ENCODE measurements around the gene SLC25A13.
"Not testable (repeated sequence)": the region's sequence is repeated elsewhere in the genome, so short reads cannot be mapped to it uniquely, and the experiment has no call there.

The SLC25A13 gene

DNA sequence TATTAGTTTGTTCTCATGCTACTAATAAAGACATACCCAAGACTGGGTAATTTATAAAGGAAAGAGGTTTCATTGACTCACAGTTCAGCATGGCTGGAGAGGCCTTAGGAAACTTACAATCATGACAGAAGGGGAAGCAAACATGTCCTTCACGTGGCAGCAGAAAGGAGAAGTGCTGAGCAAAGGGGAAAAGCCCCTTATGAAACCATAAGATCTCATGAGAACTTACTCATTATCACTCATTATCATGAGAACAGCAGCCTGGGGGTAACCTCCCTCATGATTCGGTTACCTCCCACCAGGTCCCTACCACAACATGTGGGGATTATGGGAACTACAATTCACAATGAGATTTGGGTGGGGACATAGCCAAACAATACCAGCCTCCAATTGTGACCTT, 4.9 kb upstream of the SLC25A13 start:
- H3K9ac ChIP-seq (ENCODE audit: low read length in 2 of 2); H3K36me3 ChIP-seq (ENCODE audit: control insufficient read depth in 2 of 2, insufficient read depth in 2 of 2, low read length in 2 of 2); H3K27me3 ChIP-seq (ENCODE audit: control insufficient read depth in 1 of 2, insufficient read depth in 2 of 2, low read length in 2 of 2); H3K4me1 ChIP-seq (ENCODE audit: control insufficient read depth, insufficient read depth, low read length); H3K27ac ChIP-seq (ENCODE audit: low read length); H3K4me3 ChIP-seq (ENCODE audit: low read length in 2 of 2); H3K9me3 ChIP-seq (ENCODE audit: control insufficient read depth in 2 of 2, low read length in 2 of 2): not testable (repeated sequence)

DNA sequence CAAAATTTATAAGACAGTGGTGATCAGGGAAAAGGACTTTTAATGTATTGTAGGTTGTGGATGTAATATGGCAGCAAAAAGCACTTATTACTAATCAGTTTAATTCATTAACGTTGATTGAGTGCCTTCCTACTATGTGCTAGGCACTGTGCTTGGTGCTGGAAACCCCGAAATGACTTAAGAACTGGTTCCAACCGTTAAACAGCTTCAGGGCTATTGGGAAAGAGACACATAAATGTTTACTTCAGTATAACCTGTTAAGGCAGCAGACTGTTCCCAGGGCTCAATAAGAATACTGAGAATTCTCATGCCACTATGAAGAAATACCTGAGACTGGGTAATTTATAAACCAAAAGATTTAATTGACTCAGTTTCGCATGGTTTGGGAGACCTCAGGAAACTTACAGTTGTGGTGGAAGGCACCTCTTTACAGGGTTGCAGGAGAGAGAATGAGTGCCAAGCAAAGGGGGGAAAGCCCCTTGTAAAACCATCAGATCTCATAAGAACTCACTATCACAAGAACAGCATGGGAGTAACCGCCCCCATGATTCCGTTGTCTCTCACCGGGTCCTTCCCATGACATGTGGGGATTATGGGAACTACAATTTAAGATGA, 1.1 kb upstream of the SLC25A13 start:
- Histone ChIP-seq H3K4me1 (ENCODE audit: control insufficient read depth, insufficient read depth, low read length) (no peaks in the 10 kb centered on the region), H3K27me3 (ENCODE audit: control insufficient read depth in 1 of 2, insufficient read depth in 2 of 2, low read length in 2 of 2) (no peaks in the 10 kb centered on the region), H3K9me3 (ENCODE audit: control insufficient read depth in 2 of 2, low read length in 2 of 2) (no peaks in the 10 kb centered on the region), H3K9ac (ENCODE audit: low read length in 2 of 2) (no peak overlapping the region), H3K36me3 (ENCODE audit: control insufficient read depth in 2 of 2, insufficient read depth in 2 of 2, low read length in 2 of 2) (no peaks in the 10 kb centered on the region), H3K27ac (ENCODE audit: low read length) (no peak overlapping the region), H3K4me3 (ENCODE audit: low read length in 2 of 2) (no peak overlapping the region)

DNA sequence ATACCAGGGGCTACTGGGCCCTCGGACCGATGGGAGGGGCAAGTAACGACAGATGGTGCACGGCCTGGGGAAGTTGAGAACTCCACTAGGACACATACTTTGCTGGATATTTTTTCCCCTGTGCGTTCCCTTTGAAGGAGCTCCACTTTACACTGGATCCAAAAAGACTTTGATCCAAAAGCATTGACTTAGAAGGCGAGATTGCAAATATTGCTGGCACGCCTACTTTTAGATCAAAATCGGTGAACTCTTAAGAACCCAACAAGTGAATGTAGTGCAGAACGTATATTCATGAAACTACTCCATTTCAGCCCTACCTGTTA, 436 bp upstream of the SLC25A13 start:
- Histone ChIP-seq H3K9ac (ENCODE audit: low read length in 2 of 2) (peak overlapping the region; percentile 22 to 78), H3K9me3 (ENCODE audit: control insufficient read depth in 2 of 2, low read length in 2 of 2) (no peaks in the 10 kb centered on the region), H3K4me1 (ENCODE audit: control insufficient read depth, insufficient read depth, low read length) (no peaks in the 10 kb centered on the region), H3K36me3 (ENCODE audit: control insufficient read depth in 2 of 2, insufficient read depth in 2 of 2, low read length in 2 of 2) (no peaks in the 10 kb centered on the region), H3K4me3 (ENCODE audit: low read length in 2 of 2) (peak overlapping the region; percentile 73 to 90), H3K27me3 (ENCODE audit: control insufficient read depth in 1 of 2, insufficient read depth in 2 of 2, low read length in 2 of 2) (no peaks in the 10 kb centered on the region), H3K27ac (ENCODE audit: low read length) (no peak overlapping the region)

DNA sequence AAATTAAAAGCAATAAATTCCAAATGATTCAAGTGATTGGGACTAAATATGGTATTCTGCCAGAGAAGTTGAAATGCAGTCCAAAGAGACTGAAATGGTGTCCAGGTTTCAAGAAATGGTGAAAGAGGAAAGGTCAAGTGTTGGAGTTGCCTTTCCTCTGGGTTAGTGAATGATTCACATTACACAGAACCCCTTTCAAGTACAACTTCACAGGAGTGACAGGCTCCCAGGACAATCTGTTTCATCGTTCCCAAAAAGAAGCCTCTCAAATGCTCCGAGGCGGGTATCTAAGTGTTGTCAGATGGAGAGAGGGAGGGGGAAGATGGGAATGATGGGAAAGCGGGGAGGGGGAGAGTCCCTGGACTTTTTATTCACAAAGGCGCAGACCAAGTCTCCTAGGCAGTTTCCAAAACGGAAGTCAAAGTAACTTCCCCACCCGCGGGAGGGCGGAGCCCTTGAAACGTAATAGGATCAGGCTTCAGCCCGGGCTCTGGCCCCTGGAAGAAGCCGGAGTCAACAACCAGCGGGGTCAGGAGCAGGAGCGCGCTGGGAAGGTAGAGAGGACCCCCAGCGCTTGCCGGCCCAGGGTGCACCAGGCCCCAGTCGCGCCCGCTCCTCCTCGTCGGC, 754 bp downstream of the SLC25A13 start:
- peak overlapping the region; percentile 88 for H3K27ac ChIP-seq (ENCODE audit: low read length)

DNA sequence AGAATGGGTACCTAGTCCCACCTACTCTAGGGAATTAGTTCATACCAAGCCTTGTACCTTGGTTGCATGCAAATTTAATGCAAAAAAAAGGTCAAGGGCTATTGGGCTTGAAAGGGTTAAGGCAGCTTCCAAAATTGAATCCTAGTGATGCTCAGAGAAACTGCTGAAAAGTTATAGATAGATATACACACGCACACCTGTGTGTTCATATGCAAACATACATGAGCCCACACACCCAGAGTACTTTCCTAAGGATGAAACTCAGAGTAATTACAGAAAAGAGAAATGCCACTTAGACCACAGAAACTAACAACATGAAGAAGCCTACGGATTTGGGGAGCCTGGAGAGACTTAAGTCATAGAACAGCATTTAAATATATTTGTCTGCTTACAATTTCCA, 1.5 kb downstream of the SLC25A13 start:
- Histone ChIP-seq H3K9me3 (ENCODE audit: control insufficient read depth in 2 of 2, low read length in 2 of 2) (no peaks in the 10 kb centered on the region), H3K4me1 (ENCODE audit: control insufficient read depth, insufficient read depth, low read length) (no peaks in the 10 kb centered on the region), H3K27ac (ENCODE audit: low read length) (no peak overlapping the region), H3K4me3 (ENCODE audit: low read length in 2 of 2) (peak overlapping the region; percentile 73 to 90), H3K36me3 (ENCODE audit: control insufficient read depth in 2 of 2, insufficient read depth in 2 of 2, low read length in 2 of 2) (no peaks in the 10 kb centered on the region), H3K9ac (ENCODE audit: low read length in 2 of 2) (peak overlapping the region in 1 of 2 donors; percentile 78), H3K27me3 (ENCODE audit: control insufficient read depth in 1 of 2, insufficient read depth in 2 of 2, low read length in 2 of 2) (no peaks in the 10 kb centered on the region)

More for the DNA sequence above, 754 bp downstream of the SLC25A13 start:
- Histone ChIP-seq H3K9me3 (ENCODE audit: control insufficient read depth in 2 of 2, low read length in 2 of 2) (no peaks in the 10 kb centered on the region), H3K27me3 (ENCODE audit: control insufficient read depth in 1 of 2, insufficient read depth in 2 of 2, low read length in 2 of 2) (no peaks in the 10 kb centered on the region), H3K9ac (ENCODE audit: low read length in 2 of 2) (peak overlapping the region; percentile 78 to 87), H3K36me3 (ENCODE audit: control insufficient read depth in 2 of 2, insufficient read depth in 2 of 2, low read length in 2 of 2) (no peaks in the 10 kb centered on the region), H3K4me3 (ENCODE audit: low read length in 2 of 2) (peak overlapping the region; percentile 73 to 90), H3K4me1 (ENCODE audit: control insufficient read depth, insufficient read depth, low read length) (no peaks in the 10 kb centered on the region)

DNA sequence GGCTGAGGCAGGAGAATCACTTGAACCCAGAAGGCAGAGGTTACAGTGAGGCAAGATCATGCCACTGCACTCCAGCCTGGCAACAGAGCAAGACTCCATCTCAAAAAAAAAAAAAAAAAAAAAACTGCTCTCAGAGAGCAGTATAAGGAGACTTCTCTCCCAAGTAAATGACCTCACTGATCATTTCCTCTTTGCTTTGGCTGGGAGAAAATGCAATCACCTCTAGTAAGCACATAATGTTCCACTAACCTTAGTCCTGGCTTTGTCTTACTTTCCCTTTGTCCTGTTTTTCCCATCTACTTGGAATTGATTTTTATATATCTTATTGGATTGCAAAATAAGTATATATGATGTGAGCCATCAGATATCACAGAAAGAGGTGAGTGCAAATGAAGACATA, 2.5 kb downstream of the SLC25A13 start:
- H3K27me3 ChIP-seq (ENCODE audit: control insufficient read depth in 1 of 2, insufficient read depth in 2 of 2, low read length in 2 of 2), result no peaks in the 10 kb centered on the region
- H3K4me3 ChIP-seq (ENCODE audit: low read length in 2 of 2), result no peak overlapping the region
- no peaks in the 10 kb centered on the region for H3K4me1 ChIP-seq (ENCODE audit: control insufficient read depth, insufficient read depth, low read length)
- no peak overlapping the region for H3K9ac ChIP-seq (ENCODE audit: low read length in 2 of 2)
- H3K27ac ChIP-seq (ENCODE audit: low read length), result no peak overlapping the region
- H3K36me3 ChIP-seq (ENCODE audit: control insufficient read depth in 2 of 2, insufficient read depth in 2 of 2, low read length in 2 of 2), result no peaks in the 10 kb centered on the region
- H3K9me3 ChIP-seq (ENCODE audit: control insufficient read depth in 2 of 2, low read length in 2 of 2), result no peaks in the 10 kb centered on the region

DNA sequence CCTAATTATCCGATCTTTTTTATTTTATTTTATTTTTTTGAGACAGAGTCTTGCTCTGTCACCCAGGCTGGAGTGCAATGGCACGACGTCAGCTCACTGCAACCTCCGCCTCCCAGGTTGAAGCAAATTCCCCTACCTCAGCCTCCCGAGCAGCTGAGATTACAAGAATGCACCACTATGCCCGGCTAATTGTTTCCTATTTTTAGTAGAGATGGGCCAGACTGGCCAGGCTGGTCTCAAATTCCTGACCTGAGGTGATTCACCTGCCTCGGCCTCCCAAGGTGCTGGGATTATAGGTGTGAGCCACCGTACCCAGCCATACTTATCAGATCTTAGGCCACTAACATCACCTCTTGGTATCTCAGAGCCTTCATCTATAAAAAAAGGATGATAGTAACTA, 4.9 kb downstream of the SLC25A13 start:
- H3K4me1 ChIP-seq (ENCODE audit: control insufficient read depth, insufficient read depth, low read length), result no peaks in the 10 kb centered on the region
- no peaks in the 10 kb centered on the region for H3K27me3 ChIP-seq (ENCODE audit: control insufficient read depth in 1 of 2, insufficient read depth in 2 of 2, low read length in 2 of 2)
- no peak overlapping the region for H3K9ac ChIP-seq (ENCODE audit: low read length in 2 of 2)
- H3K4me3 ChIP-seq (ENCODE audit: low read length in 2 of 2), result no peak overlapping the region
- no peak overlapping the region for H3K27ac ChIP-seq (ENCODE audit: low read length)
- H3K36me3 ChIP-seq (ENCODE audit: control insufficient read depth in 2 of 2, insufficient read depth in 2 of 2, low read length in 2 of 2), result no peaks in the 10 kb centered on the region
- H3K9me3 ChIP-seq (ENCODE audit: control insufficient read depth in 2 of 2, low read length in 2 of 2), result no peaks in the 10 kb centered on the region

DNA sequence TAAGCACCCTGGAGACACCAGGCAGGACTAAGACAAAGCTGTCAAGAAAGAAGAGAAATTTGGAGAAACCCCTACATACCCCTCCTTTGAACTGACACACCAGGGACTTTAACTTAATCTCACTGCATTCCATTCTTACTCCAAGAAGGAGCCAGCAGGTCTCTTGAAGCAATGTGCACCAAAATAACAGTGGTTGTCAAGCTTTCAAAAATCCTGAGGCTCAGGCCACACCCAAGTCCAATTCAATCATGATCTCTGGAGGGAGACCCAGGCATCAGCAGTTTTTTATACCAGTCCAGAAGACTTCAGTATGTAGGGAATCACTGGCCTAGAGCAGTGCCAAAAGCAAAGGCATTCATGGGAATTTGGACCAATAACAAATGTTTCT, 6.8 kb downstream of the SLC25A13 start:
- Histone ChIP-seq H3K36me3 (ENCODE audit: control insufficient read depth in 2 of 2, insufficient read depth in 2 of 2, low read length in 2 of 2) (no peaks in the 10 kb centered on the region), H3K27me3 (ENCODE audit: control insufficient read depth in 1 of 2, insufficient read depth in 2 of 2, low read length in 2 of 2) (no peaks in the 10 kb centered on the region), H3K9me3 (ENCODE audit: control insufficient read depth in 2 of 2, low read length in 2 of 2) (no peaks in the 10 kb centered on the region), H3K27ac (ENCODE audit: low read length) (no peak overlapping the region), H3K4me1 (ENCODE audit: control insufficient read depth, insufficient read depth, low read length) (no peaks in the 10 kb centered on the region), H3K9ac (ENCODE audit: low read length in 2 of 2) (no peak overlapping the region), H3K4me3 (ENCODE audit: low read length in 2 of 2) (no peak overlapping the region)

DNA sequence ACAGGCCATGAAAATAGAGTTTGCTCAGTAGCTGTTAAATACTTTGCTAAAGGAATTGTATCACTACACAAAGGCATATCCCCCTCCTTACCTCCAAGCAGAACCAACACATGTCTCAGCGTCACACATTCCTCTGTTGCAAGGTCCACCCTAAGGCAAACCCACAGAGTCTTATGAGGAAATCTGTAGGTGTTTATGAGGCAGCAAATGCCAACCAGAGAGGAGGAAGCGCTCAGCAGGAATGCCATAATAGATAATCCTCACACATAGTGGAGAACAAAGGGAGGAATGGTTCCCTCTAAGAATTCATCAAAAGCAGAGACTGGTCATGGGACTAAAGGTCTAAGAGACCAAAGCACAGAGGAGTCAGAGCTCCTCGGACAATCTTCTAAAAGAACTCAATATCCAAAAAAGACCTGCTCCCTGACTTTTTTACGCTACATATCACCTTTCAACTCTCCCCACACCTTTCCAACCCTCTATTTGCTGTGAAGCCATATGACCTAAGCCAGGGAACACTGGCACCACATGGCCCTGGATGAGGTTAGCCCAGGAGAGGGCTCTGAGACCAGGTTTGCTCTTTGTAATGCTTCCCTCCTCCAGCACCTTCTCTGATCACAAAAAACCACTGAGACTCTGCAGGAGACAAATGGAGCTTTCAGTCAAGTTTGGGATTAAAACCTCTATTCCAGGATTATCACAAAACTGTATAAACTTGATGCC, 7.3 kb downstream of the SLC25A13 start:
- no peaks in the 10 kb centered on the region for H3K4me1 ChIP-seq (ENCODE audit: control insufficient read depth, insufficient read depth, low read length)
- H3K27ac ChIP-seq (ENCODE audit: low read length), result no peak overlapping the region
- H3K27me3 ChIP-seq (ENCODE audit: control insufficient read depth in 1 of 2, insufficient read depth in 2 of 2, low read length in 2 of 2), result no peaks in the 10 kb centered on the region
- H3K9ac ChIP-seq (ENCODE audit: low read length in 2 of 2), result no peak overlapping the region
- H3K9me3 ChIP-seq (ENCODE audit: control insufficient read depth in 2 of 2, low read length in 2 of 2), result no peaks in the 10 kb centered on the region
- no peak overlapping the region for H3K4me3 ChIP-seq (ENCODE audit: low read length in 2 of 2)
- H3K36me3 ChIP-seq (ENCODE audit: control insufficient read depth in 2 of 2, insufficient read depth in 2 of 2, low read length in 2 of 2), result no peaks in the 10 kb centered on the region

DNA sequence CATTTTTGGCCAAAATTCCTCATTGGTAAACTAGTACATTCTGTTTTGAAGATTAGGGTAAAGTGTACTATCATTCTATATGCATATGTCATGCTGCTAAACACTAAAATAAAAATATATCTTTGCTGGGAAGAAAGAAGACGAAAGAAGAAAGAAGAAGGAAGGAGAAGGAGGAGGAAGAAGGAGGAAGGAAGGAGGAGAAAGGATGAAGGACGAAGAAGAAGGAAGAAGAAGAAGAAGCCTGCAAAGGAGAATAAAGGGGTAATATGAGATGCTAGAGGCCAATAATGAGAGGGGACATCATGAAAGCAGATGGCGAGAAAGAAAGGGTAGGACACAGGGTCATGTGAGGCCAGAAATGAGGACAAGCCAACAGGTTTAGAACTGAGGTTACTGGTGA, 8.0 kb downstream of the SLC25A13 start:
- H3K27me3 ChIP-seq (ENCODE audit: control insufficient read depth in 1 of 2, insufficient read depth in 2 of 2, low read length in 2 of 2), result no peaks in the 10 kb centered on the region
- H3K4me3 ChIP-seq (ENCODE audit: low read length in 2 of 2), result no peak overlapping the region
- H3K9me3 ChIP-seq (ENCODE audit: control insufficient read depth in 2 of 2, low read length in 2 of 2), result no peaks in the 10 kb centered on the region
- no peaks in the 10 kb centered on the region for H3K4me1 ChIP-seq (ENCODE audit: control insufficient read depth, insufficient read depth, low read length)
- no peak overlapping the region for H3K9ac ChIP-seq (ENCODE audit: low read length in 2 of 2)
- H3K36me3 ChIP-seq (ENCODE audit: control insufficient read depth in 2 of 2, insufficient read depth in 2 of 2, low read length in 2 of 2), result no peaks in the 10 kb centered on the region
- H3K27ac ChIP-seq (ENCODE audit: low read length), result no peak overlapping the region

DNA sequence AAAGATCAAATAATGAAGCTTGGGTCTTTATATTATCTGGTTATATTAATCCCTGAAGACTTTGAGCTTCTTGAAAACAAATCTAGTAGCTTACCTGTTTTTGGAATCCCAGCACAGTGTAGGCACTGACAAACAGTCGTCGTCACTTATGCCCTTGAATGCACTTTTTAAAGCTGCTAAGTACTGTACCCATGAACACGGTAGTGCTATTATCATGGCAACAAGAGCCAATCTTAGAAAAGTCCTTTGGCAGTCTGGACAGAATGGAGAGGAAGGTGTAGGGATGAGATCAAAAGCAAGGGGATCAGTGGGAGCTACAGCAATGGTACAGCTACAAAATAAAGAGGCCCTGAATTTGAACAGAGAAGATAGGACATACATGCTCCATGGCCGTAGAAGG, 9.4 kb downstream of the SLC25A13 start:
- no peaks in the 10 kb centered on the region for H3K36me3 ChIP-seq (ENCODE audit: control insufficient read depth in 2 of 2, insufficient read depth in 2 of 2, low read length in 2 of 2)
- no peaks in the 10 kb centered on the region for H3K4me1 ChIP-seq (ENCODE audit: control insufficient read depth, insufficient read depth, low read length)
- no peaks in the 10 kb centered on the region for H3K9me3 ChIP-seq (ENCODE audit: control insufficient read depth in 2 of 2, low read length in 2 of 2)
- no peak overlapping the region for H3K27ac ChIP-seq (ENCODE audit: low read length)
- no peak overlapping the region for H3K4me3 ChIP-seq (ENCODE audit: low read length in 2 of 2)
- no peaks in the 10 kb centered on the region for H3K27me3 ChIP-seq (ENCODE audit: control insufficient read depth in 1 of 2, insufficient read depth in 2 of 2, low read length in 2 of 2)
- H3K9ac ChIP-seq (ENCODE audit: low read length in 2 of 2), result no peak overlapping the region
